ENCODE results near the gene SPEM3. TPM values are rescaled to one million over a fixed set of nuclear protein-coding genes. Genes with fewer than 3 reads are reported as not detected.

The SPEM3 gene
- total and polyA plus RNA-seq, 3 experiments from 2014 or later: not detected

DNA sequence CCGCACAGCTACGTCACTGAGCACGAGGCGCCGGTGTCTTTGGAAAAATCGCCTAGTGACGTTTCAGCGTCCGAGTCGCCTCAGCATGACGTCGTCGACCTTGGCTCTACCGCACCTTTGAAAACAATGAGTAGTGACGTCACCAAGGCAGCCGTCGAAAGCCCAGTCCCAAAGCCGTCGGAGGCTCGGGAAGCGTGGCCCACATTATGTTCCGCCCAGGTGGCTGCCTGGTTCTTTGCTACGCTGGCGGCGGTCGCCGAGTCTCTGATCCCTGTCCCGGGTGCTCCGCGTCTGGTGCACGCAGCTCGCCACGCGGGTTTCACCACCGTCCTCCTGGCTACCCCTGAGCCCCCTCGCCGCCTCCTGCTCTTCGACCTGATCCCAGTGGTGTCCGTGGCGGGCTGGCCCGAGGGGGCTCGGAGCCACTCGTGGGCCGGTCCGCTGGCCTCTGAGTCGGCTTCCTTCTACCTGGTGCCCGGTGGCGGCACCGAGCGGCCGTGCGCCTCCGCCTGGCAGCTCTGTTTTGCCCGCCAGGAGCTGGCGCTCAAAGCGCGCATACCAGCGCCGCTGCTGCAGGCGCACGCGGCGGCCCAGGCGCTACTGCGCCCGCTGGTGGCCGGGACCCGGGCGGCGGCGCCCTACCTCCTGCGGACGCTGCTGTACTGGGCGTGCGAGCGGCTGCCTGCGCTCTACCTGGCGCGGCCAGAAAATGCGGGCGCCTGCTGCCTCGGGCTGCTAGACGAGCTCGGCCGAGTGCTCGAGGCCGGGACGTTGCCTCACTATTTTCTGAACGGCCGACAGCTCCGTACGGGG, 8.1 kb downstream of the SPEM3 start:
- H3K36me3 ChIP-seq (ENCODE audit: insufficient read depth, low read length): no peaks in the 10 kb centered on the region
- peak overlapping the region; percentile 77 for H3K27ac ChIP-seq (ENCODE audit: low read depth, low read length)
- Mint-ChIP-seq H3K9me3 (no peaks in the 10 kb centered on the region), H3K27ac (peak overlapping the region; percentile 93 to 99 (median 97)), H3K36me3 (peaks cover 4 to 10% (median 7%) of the 10 kb centered on the region in 3 donors), H3K27me3 (peaks cover 29% of the 10 kb centered on the region in 2 donors), H3K4me1 (peaks cover 33 to 56% (median 46%) of the 10 kb centered on the region in 3 donors), H3K4me3 (peak overlapping the region; percentile 88 to 98 (median 96))
- ChIA-PET POLR2A (interaction anchor here (0.6 to 4.5 kb wide), 17 partner anchors 10 to 250 kb away, joined by 3 to 48 read pairs (median 5); partner anchors contain the start of genes MPDU1, NEURL4, PLSCR3 and POLR2A), CTCF (interaction anchor here (0.6 to 5.1 kb wide), 56 partner anchors 9 to 391 kb away, joined by 3 to 78 read pairs (median 5); partner anchors contain the start of genes ACAP1, CD68, CHRNB1 and MPDU1)
- peak; percentile 68 to 85 (median 80) for DNase-seq
- H3K4me1 ChIP-seq (ENCODE audit: insufficient read depth, low read length): peaks cover 50% of the 10 kb centered on the region
- peak overlapping the region; percentile 92 for H3K4me3 ChIP-seq (ENCODE audit: low read length)
- peaks cover 31% of the 10 kb centered on the region for H3K27me3 ChIP-seq (ENCODE audit: insufficient read depth, low read length, poor library complexity, severe bottlenecking)
- H3K9me3 ChIP-seq (ENCODE audit: low read length): no peaks in the 10 kb centered on the region

DNA sequence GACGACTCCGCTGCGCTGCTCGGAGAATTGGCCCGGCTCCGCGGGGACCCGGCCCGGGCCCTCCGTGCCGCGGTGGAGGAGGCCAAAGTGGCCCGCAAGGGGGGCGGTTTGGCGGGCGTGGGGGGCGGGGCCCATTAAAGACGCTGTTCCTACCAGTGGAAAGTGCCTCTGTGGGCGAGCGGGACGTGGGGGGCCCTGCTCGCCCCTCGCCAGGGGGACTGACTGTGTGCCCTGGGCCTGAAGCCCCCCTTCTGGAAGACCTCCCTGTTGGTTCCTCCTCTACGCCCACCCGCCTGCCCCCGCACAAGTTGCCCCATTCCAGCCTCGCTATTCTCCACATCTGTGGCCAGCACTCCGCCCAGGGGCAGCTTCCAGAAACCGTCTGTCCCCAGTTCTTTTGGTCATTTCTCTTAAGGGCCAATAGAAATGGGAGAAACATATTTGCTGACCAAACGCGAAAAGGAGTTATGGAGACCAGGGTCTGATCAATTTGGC, 8.8 kb downstream of the SPEM3 start:
- no peak for DNase-seq
- H3K27ac Mint-ChIP-seq: peak overlapping the region in 3 of 8 donors; percentile 17 to 95 (median 47)
- peak overlapping the region; percentile 61 to 98 (median 67) for H3K4me3 Mint-ChIP-seq
- peaks cover 33 to 56% (median 46%) of the 10 kb centered on the region in 3 donors for H3K4me1 Mint-ChIP-seq
- no peaks in the 10 kb centered on the region for H3K9me3 Mint-ChIP-seq
- peaks cover 50% of the 10 kb centered on the region for H3K4me1 ChIP-seq (ENCODE audit: insufficient read depth, low read length)
- CTCF ChIA-PET: interaction anchor here (0.6 to 5.1 kb wide), 47 partner anchors 9 to 250 kb away, joined by 3 to 78 read pairs (median 7); partner anchors contain the start of genes ACAP1, CD68, CHRNB1 and MPDU1
- no peak overlapping the region for H3K27ac ChIP-seq (ENCODE audit: low read depth, low read length)
- H3K36me3 ChIP-seq (ENCODE audit: insufficient read depth, low read length): no peaks in the 10 kb centered on the region
- peaks cover 32 to 36% of the 10 kb centered on the region in 2 donors for H3K27me3 Mint-ChIP-seq
- H3K27me3 ChIP-seq (ENCODE audit: insufficient read depth, low read length, poor library complexity, severe bottlenecking): peaks cover 34% of the 10 kb centered on the region
- H3K4me3 ChIP-seq (ENCODE audit: low read length): peak overlapping the region; percentile 5
- H3K9me3 ChIP-seq (ENCODE audit: low read length): no peaks in the 10 kb centered on the region
- POLR2A ChIA-PET: interaction anchor here (0.9 to 4.5 kb wide), 12 partner anchors 9 to 249 kb away, joined by 3 to 48 read pairs (median 6); partner anchors contain the start of genes MPDU1, NEURL4, PLSCR3 and POLR2A
- peaks cover 4 to 10% (median 7%) of the 10 kb centered on the region in 3 donors for H3K36me3 Mint-ChIP-seq

DNA sequence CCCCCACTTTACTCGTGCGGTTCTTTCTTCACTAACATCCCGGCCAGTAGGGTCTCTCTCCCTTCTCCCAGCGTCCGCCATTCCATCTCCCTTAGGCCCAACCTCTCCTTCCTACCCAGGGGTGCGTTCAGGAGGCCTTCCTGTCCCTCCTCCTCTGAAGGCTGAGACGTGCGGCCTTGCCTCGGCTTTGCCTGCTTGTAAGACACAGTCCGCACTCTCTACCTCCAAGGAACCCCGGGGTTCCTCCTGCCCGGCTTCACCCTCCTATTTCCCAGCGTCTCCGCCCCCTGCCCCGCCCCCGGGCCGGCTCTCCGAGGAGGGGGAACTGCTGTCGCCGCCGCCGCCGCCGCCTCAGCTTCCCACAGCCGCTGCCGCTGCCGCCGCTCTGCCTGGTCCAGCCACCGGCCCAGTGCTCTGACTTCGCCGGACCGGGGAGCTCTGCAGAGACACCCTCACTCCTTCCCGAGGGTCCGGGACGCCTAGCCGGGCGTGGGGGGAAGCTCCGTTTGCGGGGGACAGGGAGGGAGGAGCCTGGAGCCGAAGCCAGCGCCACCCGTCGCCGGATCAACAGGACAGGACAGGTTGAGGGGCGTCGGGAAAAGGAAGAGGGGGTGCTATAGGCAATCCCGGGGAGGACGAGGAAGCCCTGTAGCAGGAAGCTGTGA, 9.4 kb downstream of the SPEM3 start:
- Histone ChIP-seq H3K27me3 (ENCODE audit: insufficient read depth, low read length, poor library complexity, severe bottlenecking) (peaks cover 34% of the 10 kb centered on the region), H3K27ac (ENCODE audit: low read depth, low read length) (no peak overlapping the region), H3K4me1 (ENCODE audit: insufficient read depth, low read length) (peaks cover 50% of the 10 kb centered on the region), H3K9me3 (ENCODE audit: low read length) (no peaks in the 10 kb centered on the region), H3K36me3 (ENCODE audit: insufficient read depth, low read length) (no peaks in the 10 kb centered on the region), H3K4me3 (ENCODE audit: low read length) (peak overlapping the region; percentile 24)
- Mint-ChIP-seq H3K27ac (peak overlapping the region in 7 of 8 donors; percentile 17 to 87 (median 40)), H3K4me3 (peak overlapping the region; percentile 61 to 86 (median 67)), H3K4me1 (peaks cover 33 to 56% (median 46%) of the 10 kb centered on the region in 3 donors), H3K36me3 (peaks cover 4 to 10% (median 7%) of the 10 kb centered on the region in 3 donors), H3K9me3 (no peaks in the 10 kb centered on the region), H3K27me3 (peaks cover 35 to 38% of the 10 kb centered on the region in 2 donors)
- peak in 4 of 5 donors; percentile 21 to 61 (median 42) for DNase-seq
- ChIA-PET POLR2A (interaction anchor here (0.9 to 4.5 kb wide), 4 partner anchors 16 to 47 kb away, joined by 4 to 48 read pairs (median 18); partner anchors contain the start of genes POLR2A, SLC35G6 and ZBTB4), CTCF (interaction anchor here (0.9 to 5.1 kb wide), 7 partner anchors 11 to 157 kb away, joined by 4 to 78 read pairs (median 10); partner anchors contain the start of genes POLR2A, SLC2A4 and TMEM95)

DNA sequence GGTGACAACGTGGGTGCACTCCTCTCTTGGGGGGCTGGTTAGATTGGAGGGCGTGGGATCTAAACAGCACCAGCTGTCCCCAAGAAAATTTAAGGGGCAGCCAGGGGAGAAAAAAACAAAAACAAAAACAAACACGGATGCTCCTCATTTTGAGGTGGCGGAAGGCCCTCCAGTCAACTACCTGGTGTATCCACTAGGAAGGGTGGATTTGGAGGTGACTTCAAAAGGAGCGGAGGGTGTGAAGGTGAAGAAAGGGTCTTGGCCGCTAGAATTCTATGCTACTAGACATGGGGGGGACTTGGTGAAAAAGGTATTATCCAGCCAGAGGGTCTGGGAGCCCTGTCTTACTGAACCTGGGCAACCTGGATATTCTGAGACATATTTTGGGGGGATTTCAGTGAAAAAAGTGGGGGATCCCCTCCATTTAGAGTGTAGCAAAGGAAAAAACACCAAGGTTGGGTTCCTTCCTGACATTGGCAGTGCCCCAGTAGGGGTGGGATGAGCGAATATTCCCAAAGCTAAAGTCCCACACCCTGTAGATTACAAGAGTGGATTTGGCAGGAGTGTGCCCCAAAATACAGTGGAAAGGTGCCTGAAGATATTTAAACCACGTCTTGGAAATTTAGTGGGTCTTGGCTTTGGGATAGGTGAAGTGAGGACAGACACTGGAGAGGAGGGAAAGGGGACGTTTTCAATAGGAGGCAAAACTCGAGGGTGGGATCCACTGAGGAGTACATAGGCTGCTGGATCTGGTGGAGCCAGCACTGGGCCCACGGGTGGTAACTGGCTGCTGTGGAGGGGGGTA, 10.2 kb downstream of the SPEM3 start:
- Histone ChIP-seq H3K36me3 (ENCODE audit: insufficient read depth, low read length) (no peaks in the 10 kb centered on the region), H3K4me3 (ENCODE audit: low read length) (peak overlapping the region; percentile 24), H3K27ac (ENCODE audit: low read depth, low read length) (no peak overlapping the region), H3K27me3 (ENCODE audit: insufficient read depth, low read length, poor library complexity, severe bottlenecking) (peaks cover 36% of the 10 kb centered on the region), H3K4me1 (ENCODE audit: insufficient read depth, low read length) (peaks cover 50% of the 10 kb centered on the region), H3K9me3 (ENCODE audit: low read length) (no peaks in the 10 kb centered on the region)
- peaks cover 33 to 56% (median 46%) of the 10 kb centered on the region in 3 donors for H3K4me1 Mint-ChIP-seq
- H3K9me3 Mint-ChIP-seq: no peaks in the 10 kb centered on the region
- ChIA-PET CTCF (interaction anchor here (0.9 to 5.1 kb wide), 6 partner anchors 16 to 83 kb away, joined by 3 to 78 read pairs (median 26); partner anchors contain the start of genes POLR2A, TMEM95 and ZBTB4), POLR2A (interaction anchor here (0.9 to 4.5 kb wide), 5 partner anchors 15 to 122 kb away, joined by 3 to 48 read pairs (median 6); partner anchors contain the start of genes POLR2A and ZBTB4)
- peaks cover 36 to 42% of the 10 kb centered on the region in 2 donors for H3K27me3 Mint-ChIP-seq
- DNase-seq: no peak
- H3K27ac Mint-ChIP-seq: peak overlapping the region; percentile 4 to 71 (median 56)
- H3K36me3 Mint-ChIP-seq: peaks cover 4 to 10% (median 7%) of the 10 kb centered on the region in 3 donors
- peak overlapping the region; percentile 8 to 81 (median 61) for H3K4me3 Mint-ChIP-seq

DNA sequence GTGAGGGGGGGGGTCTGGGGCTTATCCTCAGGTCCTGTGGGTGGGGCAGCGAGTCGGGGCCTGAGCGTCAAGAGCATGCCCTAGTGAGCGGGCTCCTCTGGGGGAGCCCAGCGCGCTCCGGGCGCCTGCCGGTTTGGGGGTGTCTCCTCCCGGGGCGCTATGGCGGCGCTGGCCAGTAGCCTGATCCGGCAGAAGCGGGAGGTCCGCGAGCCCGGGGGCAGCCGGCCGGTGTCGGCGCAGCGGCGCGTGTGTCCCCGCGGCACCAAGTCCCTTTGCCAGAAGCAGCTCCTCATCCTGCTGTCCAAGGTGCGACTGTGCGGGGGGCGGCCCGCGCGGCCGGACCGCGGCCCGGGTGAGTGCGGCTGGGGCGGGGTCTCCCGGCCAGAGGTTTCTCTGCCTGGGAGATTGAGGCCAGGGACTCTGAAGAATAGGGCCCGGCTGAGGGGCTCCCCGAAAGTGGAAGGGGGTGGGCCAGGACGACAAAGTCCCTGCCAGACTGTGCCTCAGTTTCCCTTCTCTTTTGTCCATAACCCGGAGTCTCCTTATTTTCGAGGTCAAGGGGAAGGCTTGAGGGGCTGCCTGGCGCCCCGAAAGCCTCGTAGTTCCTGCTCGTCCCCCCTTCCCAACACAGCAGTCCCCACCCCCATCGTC, 10.9 kb downstream of the SPEM3 start, which contains the start of gene FGF11:
Gene FGF11 (plus strand): TSS at position 51 of the 651 bp plus-strand sequence. CDS start 109 bp downstream, at position 160.
- Histone ChIP-seq H3K4me3 (ENCODE audit: low read length) (peak within 1 kb of the TSS; percentile 41), H3K27me3 (ENCODE audit: insufficient read depth, low read length, poor library complexity, severe bottlenecking) (peaks cover 43% of the 10 kb centered on the region), H3K9me3 (ENCODE audit: low read length) (no peaks in the 10 kb centered on the region), H3K27ac (ENCODE audit: low read depth, low read length) (no peak within 1 kb of the TSS), H3K4me1 (ENCODE audit: insufficient read depth, low read length) (peaks cover 50% of the 10 kb centered on the region), H3K36me3 (ENCODE audit: insufficient read depth, low read length) (no peaks in the 10 kb centered on the region)
- Mint-ChIP-seq H3K36me3 (peaks cover 4 to 10% (median 7%) of the 10 kb centered on the region in 3 donors), H3K4me3 (peak within 1 kb of the TSS; percentile 52 to 81 (median 73)), H3K27ac (peak within 1 kb of the TSS; percentile 39 to 71 (median 56)), H3K4me1 (peaks cover 33 to 56% (median 47%) of the 10 kb centered on the region in 3 donors), H3K9me3 (no peaks in the 10 kb centered on the region), H3K27me3 (peaks cover 41 to 49% of the 10 kb centered on the region in 2 donors)
- POLR2A ChIA-PET: interaction anchor here (1.1 to 2.2 kb wide), 5 partner anchors 15 to 121 kb away, joined by 3 to 11 read pairs (median 3); partner anchors contain the start of gene ZBTB4
- CTCF ChIA-PET: interaction anchor here (1.0 to 5.1 kb wide), 3 partner anchors 40 to 84 kb away, joined by 3 to 78 read pairs (median 3); partner anchors contain the start of genes TMEM95 and ZBTB4
- DNase-seq: no peak

DNA sequence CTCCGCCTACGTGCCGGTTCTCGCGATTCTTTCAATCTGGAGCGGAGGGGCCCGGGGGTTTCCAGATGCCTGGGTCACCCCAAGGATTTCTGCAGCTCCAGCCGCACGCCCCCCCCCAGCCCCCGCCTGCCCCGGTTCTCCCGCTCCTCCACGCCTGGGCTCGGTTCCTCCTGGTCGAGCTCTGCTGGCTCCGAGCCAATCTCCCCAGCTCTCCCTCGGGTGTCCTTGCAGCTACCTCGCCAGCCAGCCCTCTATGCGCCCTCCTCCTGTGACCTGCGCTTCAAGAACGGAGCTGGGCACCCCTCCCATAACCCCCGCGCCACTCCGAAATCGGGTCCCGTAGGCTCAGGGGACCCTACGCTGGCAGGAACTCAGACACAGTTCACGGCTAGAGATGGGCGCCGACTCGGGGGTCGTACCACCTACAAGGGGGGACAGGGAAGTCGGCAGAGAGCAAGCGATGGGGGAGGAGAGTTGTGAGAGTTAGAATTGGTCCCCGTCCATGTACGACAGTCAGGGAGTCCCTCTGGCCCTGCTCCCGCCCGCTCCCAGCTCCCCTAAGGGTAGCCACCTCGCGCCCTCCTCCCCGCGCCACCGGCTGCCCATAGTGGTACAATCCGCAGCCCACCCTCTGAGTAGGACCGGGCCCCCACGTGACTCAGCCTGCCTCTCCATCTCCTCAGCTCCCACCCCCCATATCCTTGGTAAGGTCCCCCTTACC, 11.6 kb downstream of the SPEM3 start:
- Histone ChIP-seq H3K4me1 (ENCODE audit: insufficient read depth, low read length) (peaks cover 54% of the 10 kb centered on the region), H3K9me3 (ENCODE audit: low read length) (no peaks in the 10 kb centered on the region), H3K27me3 (ENCODE audit: insufficient read depth, low read length, poor library complexity, severe bottlenecking) (peaks cover 48% of the 10 kb centered on the region), H3K4me3 (ENCODE audit: low read length) (peak overlapping the region; percentile 41), H3K36me3 (ENCODE audit: insufficient read depth, low read length) (no peaks in the 10 kb centered on the region), H3K27ac (ENCODE audit: low read depth, low read length) (no peak overlapping the region)
- peak in 4 of 5 donors; percentile 11 to 61 (median 32) for DNase-seq
- ChIA-PET POLR2A (interaction anchor here (1.1 to 2.2 kb wide), 5 partner anchors 15 to 120 kb away, joined by 3 to 11 read pairs (median 3); partner anchors contain the start of gene ZBTB4), CTCF (interaction anchor here (1.0 to 1.6 kb wide), 4 partner anchors 39 to 120 kb away, joined by 3 to 5 read pairs (median 3); partner anchors contain the start of gene ZBTB4)
- Mint-ChIP-seq H3K36me3 (peaks cover 4 to 9% (median 7%) of the 10 kb centered on the region in 3 donors), H3K4me1 (peaks cover 34 to 58% (median 48%) of the 10 kb centered on the region in 3 donors), H3K4me3 (peak overlapping the region; percentile 52 to 81 (median 73)), H3K27me3 (peaks cover 41 to 54% of the 10 kb centered on the region in 2 donors), H3K9me3 (no peaks in the 10 kb centered on the region), H3K27ac (peak overlapping the region in 3 of 8 donors; percentile 33 to 54 (median 39))

Measured in CD8-positive, alpha-beta memory T cell (primary cell).